HCT116 (cell line): ENCODE measurements around the gene CDK5RAP1.

Experiments used
- CEBPB ChIP-seq: IDR thresholded peaks from 2 replicates; pipeline ENCODE4 v1.6.1; 2012; ENCODE audit warnings: low read depth
- CTCF ChIP-seq, 3 experiments: fragments of 200-600 bp in 1 of 3; sonication (generic) in 1 of 3; IDR thresholded peaks in 2 of 3; conservative IDR thresholded peaks in 1 of 3; 2 replicates each; pipeline ENCODE4 v1.5.1; 2012 to 2017; ENCODE audit warnings: low read depth in 2 of 3, low read length in 2 of 3, antibody characterized with exemption in 1 of 3, borderline replicate concordance in 1 of 3, control low read depth in 1 of 3, mild to moderate bottlenecking in 1 of 3, mixed read lengths in 1 of 3, mixed run types in 1 of 3, moderate library complexity in 1 of 3; ENCODE audit not compliant: insufficient read depth in 1 of 3
- EZH2 ChIP-seq: fragments of 200-600 bp; sonication (generic); IDR thresholded peaks from 2 replicates; pipeline ENCODE4 v1.6.1; 2017; ENCODE audit warnings: antibody characterized with exemption, mixed run types
- EZH2phosphoT487 ChIP-seq: fragments of 200-600 bp; IDR thresholded peaks from 2 replicates; pipeline ENCODE4 v1.6.1; 2018; ENCODE audit warnings: antibody characterized with exemption, borderline replicate concordance
- FOSL1 ChIP-seq: IDR thresholded peaks from 2 replicates; pipeline ENCODE4 v1.6.1; 2012; ENCODE audit warnings: low read depth
- POLR2A ChIP-seq: IDR thresholded peaks from 2 replicates; pipeline ENCODE4 v1.7.0; 2011; ENCODE audit warnings: borderline replicate concordance; ENCODE audit not compliant: insufficient read depth, insufficient read length; ENCODE audit errors: extremely low read depth
- RAD21 ChIP-seq: IDR thresholded peaks from 2 replicates; pipeline ENCODE4 v1.6.1; 2012; ENCODE audit warnings: low read depth, mild to moderate bottlenecking
- REST ChIP-seq: IDR thresholded peaks from 2 replicates; pipeline ENCODE4 v1.6.1; 2012; ENCODE audit warnings: low read depth

DNA sequence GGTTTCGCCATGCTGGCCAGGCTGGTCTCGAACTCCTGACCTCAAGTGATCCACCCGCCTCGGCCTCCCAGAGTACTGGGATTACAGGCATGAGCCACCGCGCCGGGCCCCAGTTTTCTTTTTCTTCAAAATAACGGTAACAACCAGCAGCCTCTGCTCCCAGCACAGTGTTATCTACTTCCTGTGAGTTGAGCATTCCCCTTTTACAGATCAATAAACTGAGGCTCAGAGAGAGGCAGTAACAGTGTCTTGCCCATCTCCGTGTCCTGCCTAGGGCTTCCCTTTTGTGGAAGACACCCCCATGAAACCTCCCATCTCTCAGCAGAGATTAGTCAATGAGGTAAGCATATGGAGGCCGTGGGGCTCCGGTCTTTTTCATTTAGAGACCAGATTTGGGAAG, 88.7 kb downstream of the CDK5RAP1 start:
- TF ChIP-seq EZH2 (no peak), CTCF (IDR thresholded peaks at IDR 0.05 in 2 of 3, conservative IDR thresholded peaks at IDR 0.05 in 1 of 3; ENCODE audit: borderline replicate concordance in 1 of 3, insufficient read depth in 1 of 3, low read depth in 2 of 3, low read length in 2 of 3) (no peak), RAD21 (no peak), POLR2A (no peak), EZH2phosphoT487 (no peak), REST (no peak), FOSL1 (no peak), CEBPB (no peak)
